Measurements from ENCODE around the gene UST.

UST gene

GRCh38 chr6:149013586-149014344 is 266.9 kb downstream of the UST start:
- Mint-ChIP-seq H3K9me3 (no peaks in the 10 kb centered on the region), H3K4me1 (no peaks in the 10 kb centered on the region), H3K4me3 (no peak overlapping the region), H3K36me3 (peaks cover 18% of the 10 kb centered on the region), H3K27ac (no peak overlapping the region), H3K27me3 (no peaks in the 10 kb centered on the region)
- ATAC-seq: no peak

- H3K36me3 Mint-ChIP-seq: peaks cover 9% of the 10 kb centered on the region
- no peaks in the 10 kb centered on the region for H3K4me1 Mint-ChIP-seq
- ATAC-seq: no peak
- no peak overlapping the region for H3K27ac Mint-ChIP-seq
- no peak overlapping the region for H3K4me3 Mint-ChIP-seq
- no peaks in the 10 kb centered on the region for H3K27me3 Mint-ChIP-seq
- no peaks in the 10 kb centered on the region for H3K9me3 Mint-ChIP-seq
Measured at GRCh38 chr6:149014631-149015534, 268.1 kb downstream of the UST start.

- ATAC-seq: no peak
- H3K9me3 Mint-ChIP-seq: no peaks in the 10 kb centered on the region
- H3K4me3 Mint-ChIP-seq: no peak overlapping the region
- no peaks in the 10 kb centered on the region for H3K27me3 Mint-ChIP-seq
- no peaks in the 10 kb centered on the region for H3K4me1 Mint-ChIP-seq
- H3K27ac Mint-ChIP-seq: no peak overlapping the region
- H3K36me3 Mint-ChIP-seq: peaks cover 18% of the 10 kb centered on the region
Measured at GRCh38 chr6:149015535-149016525, 269.0 kb downstream of the UST start.

- H3K9me3 Mint-ChIP-seq: no peaks in the 10 kb centered on the region
- H3K4me1 Mint-ChIP-seq: no peaks in the 10 kb centered on the region
- no peak for ATAC-seq
- H3K27ac Mint-ChIP-seq: no peak overlapping the region
- H3K36me3 Mint-ChIP-seq: peaks cover 24% of the 10 kb centered on the region
- H3K27me3 Mint-ChIP-seq: no peaks in the 10 kb centered on the region
- H3K4me3 Mint-ChIP-seq: no peak overlapping the region
Measured at GRCh38 chr6:149016716-149017115, 269.9 kb downstream of the UST start.

GRCh38 chr6:149020319-149020718 is 273.5 kb downstream of the UST start:
- H3K4me1 Mint-ChIP-seq: no peaks in the 10 kb centered on the region
- H3K27ac Mint-ChIP-seq: peak overlapping the region; percentile 67
- no peak for ATAC-seq

GRCh38 chr6:149024361-149024760 is 277.5 kb downstream of the UST start:
- Mint-ChIP-seq H3K4me1 (peaks cover 6% of the 10 kb centered on the region), H3K4me3 (no peak overlapping the region), H3K27me3 (no peaks in the 10 kb centered on the region), H3K36me3 (peaks cover 64% of the 10 kb centered on the region), H3K27ac (peak overlapping the region; percentile 19), H3K9me3 (no peaks in the 10 kb centered on the region)
- no peak for ATAC-seq

More at GRCh38 chr6:149020319-149020718, 273.5 kb downstream of the UST start:
- H3K4me3 Mint-ChIP-seq: no peak overlapping the region
- peaks cover 47% of the 10 kb centered on the region for H3K36me3 Mint-ChIP-seq
- H3K27me3 Mint-ChIP-seq: no peaks in the 10 kb centered on the region
- no peaks in the 10 kb centered on the region for H3K9me3 Mint-ChIP-seq

- Mint-ChIP-seq H3K4me3 (no peak overlapping the region), H3K9me3 (no peaks in the 10 kb centered on the region), H3K27me3 (no peaks in the 10 kb centered on the region), H3K27ac (no peak overlapping the region), H3K36me3 (peaks cover 62% of the 10 kb centered on the region), H3K4me1 (peaks cover 13% of the 10 kb centered on the region)
- ATAC-seq: no peak
Measured at GRCh38 chr6:149025061-149025460, 278.2 kb downstream of the UST start.

- no peak overlapping the region for H3K4me3 Mint-ChIP-seq
- no peaks in the 10 kb centered on the region for H3K27me3 Mint-ChIP-seq
- no peak for ATAC-seq
- H3K9me3 Mint-ChIP-seq: no peaks in the 10 kb centered on the region
- peaks cover 49% of the 10 kb centered on the region for H3K36me3 Mint-ChIP-seq
- peaks cover 21% of the 10 kb centered on the region for H3K4me1 Mint-ChIP-seq
- H3K27ac Mint-ChIP-seq: no peak overlapping the region
Measured at GRCh38 chr6:149026530-149026942, 279.7 kb downstream of the UST start.

GRCh38 chr6:149027484-149027883 is 280.7 kb downstream of the UST start:
- no peak for ATAC-seq
- H3K4me1 Mint-ChIP-seq: peaks cover 31% of the 10 kb centered on the region
- peak overlapping the region; percentile 19 for H3K27ac Mint-ChIP-seq
- H3K9me3 Mint-ChIP-seq: no peaks in the 10 kb centered on the region
- no peak overlapping the region for H3K4me3 Mint-ChIP-seq
- H3K27me3 Mint-ChIP-seq: no peaks in the 10 kb centered on the region
- H3K36me3 Mint-ChIP-seq: peaks cover 49% of the 10 kb centered on the region

- Mint-ChIP-seq H3K27ac (no peak overlapping the region), H3K4me3 (peak overlapping the region; percentile 32), H3K9me3 (no peaks in the 10 kb centered on the region), H3K36me3 (peaks cover 35% of the 10 kb centered on the region), H3K27me3 (no peaks in the 10 kb centered on the region), H3K4me1 (peaks cover 45% of the 10 kb centered on the region)
- no peak for ATAC-seq
Measured at GRCh38 chr6:149028767-149029405, 282.1 kb downstream of the UST start.

- Mint-ChIP-seq H3K4me3 (peak overlapping the region; percentile 92), H3K27me3 (no peaks in the 10 kb centered on the region), H3K4me1 (peaks cover 61% of the 10 kb centered on the region), H3K27ac (peak overlapping the region; percentile 95), H3K9me3 (no peaks in the 10 kb centered on the region), H3K36me3 (peaks cover 32% of the 10 kb centered on the region)
- ATAC-seq: no peak
Measured at GRCh38 chr6:149031201-149031858, 284.5 kb downstream of the UST start.

GRCh38 chr6:149031859-149032598 is 285.2 kb downstream of the UST start:
- Mint-ChIP-seq H3K36me3 (peaks cover 33% of the 10 kb centered on the region), H3K9me3 (no peaks in the 10 kb centered on the region), H3K27ac (peak overlapping the region; percentile 95), H3K4me3 (peak overlapping the region; percentile 92), H3K4me1 (peaks cover 61% of the 10 kb centered on the region), H3K27me3 (no peaks in the 10 kb centered on the region)
- peak; percentile 53 for ATAC-seq

- Mint-ChIP-seq H3K9me3 (no peaks in the 10 kb centered on the region), H3K4me1 (peaks cover 61% of the 10 kb centered on the region), H3K27me3 (no peaks in the 10 kb centered on the region), H3K27ac (peak overlapping the region; percentile 95), H3K36me3 (peaks cover 28% of the 10 kb centered on the region), H3K4me3 (peak overlapping the region; percentile 92)
- ATAC-seq: peak; percentile 92
Measured at GRCh38 chr6:149032599-149033405, 286.0 kb downstream of the UST start.

Data from stimulated activated memory B cell treated with anti-CD40 and anti-IgM and Interleukin-4, amounts not matched to agents 10 μg/mL and 1 μg/mL and 100 μg/mL, for 72 hours (primary cell).